Measurements from ENCODE around the gene UPF3A.

GRCh38 chr13:114257014-114257413 is 24.4 kb upstream of the UPF3A start:
- TF ChIP-seq EZH2 (IDR thresholded peaks at IDR 0.05; ENCODE audit: insufficient read depth, poor library complexity, severe bottlenecking) (no peak), EZH2phosphoT487 (IDR thresholded peaks at IDR 0.05; ENCODE audit: insufficient read depth, low read depth) (no peak)
